Mesendoderm (in vitro differentiated cells): Measurements from ENCODE around the gene DR1.
"Not testable (repeated sequence)": the region's sequence is repeated elsewhere in the genome, so short reads cannot be mapped to it uniquely, and the experiment has no call there.

Experiments
- DNase-seq: peaks from one replicate; pipeline ENCODE4 v3.0.0; 2013
- H2AK5ac ChIP-seq: 2 replicates; pipeline ENCODE4 v1.6.1; 2013; ENCODE audit warnings: low read length, inconsistent platforms
- H2BK120ac ChIP-seq: 2 replicates; pipeline ENCODE4 v1.6.1; 2013; ENCODE audit warnings: low read depth, mild to moderate bottlenecking, low read length, moderate library complexity, mixed read lengths
- H2BK15ac ChIP-seq: replicated peaks from 2 replicates; pipeline ENCODE4 v1.6.1; 2013; ENCODE audit warnings: low read depth, mild to moderate bottlenecking, moderate library complexity
- H2BK5ac ChIP-seq: 2 replicates; pipeline ENCODE4 v1.6.1; 2013; ENCODE audit warnings: low read length, inconsistent platforms
- H3K18ac ChIP-seq: 2 replicates; pipeline ENCODE4 v1.6.1; 2013; ENCODE audit warnings: mild to moderate bottlenecking, low read length, mixed read lengths
- H3K23ac ChIP-seq: one replicate; pipeline ENCODE4 v1.6.1; 2013; ENCODE audit warnings: low read length
- H3K27ac ChIP-seq: 2 replicates; pipeline ENCODE4 v1.5.1; 2013; ENCODE audit warnings: low read depth, mild to moderate bottlenecking, inconsistent platforms, low read length, moderate library complexity
- H3K27me3 ChIP-seq: 2 replicates; pipeline ENCODE4 v1.6.1; 2013; ENCODE audit warnings: low read length, control low read depth, mild to moderate bottlenecking, inconsistent platforms; ENCODE audit not compliant: insufficient read depth, poor library complexity
- H3K36me3 ChIP-seq: 2 replicates; pipeline ENCODE4 v1.6.1; 2013; ENCODE audit warnings: low read length, inconsistent platforms; ENCODE audit not compliant: control insufficient read depth, insufficient read depth
- H3K4ac ChIP-seq: one replicate; pipeline ENCODE4 v1.6.1; 2013; ENCODE audit warnings: low read depth, mild to moderate bottlenecking, low read length, moderate library complexity
- H3K4me1 ChIP-seq: 2 replicates; pipeline ENCODE4 v1.6.1; 2013; ENCODE audit warnings: low read depth, low read length, inconsistent platforms; ENCODE audit not compliant: control insufficient read depth
- H3K4me2 ChIP-seq: 2 replicates; pipeline ENCODE4 v1.6.1; 2013; ENCODE audit warnings: low read length
- H3K4me3 ChIP-seq: 2 replicates; pipeline ENCODE4 v1.5.1; 2013; ENCODE audit warnings: mild to moderate bottlenecking, low read length
- H3K56ac ChIP-seq: one replicate; pipeline ENCODE4 v1.6.1; 2013; ENCODE audit warnings: low read length
- H3K79me1 ChIP-seq: 2 replicates; pipeline ENCODE4 v1.6.1; 2013; ENCODE audit warnings: low read length, inconsistent platforms
- H3K79me2 ChIP-seq: 2 replicates; pipeline ENCODE4 v1.6.1; 2013; ENCODE audit warnings: mild to moderate bottlenecking, low read length; ENCODE audit not compliant: control insufficient read depth, insufficient read depth
- H3K9ac ChIP-seq: 2 replicates; pipeline ENCODE4 v1.6.1; 2013; ENCODE audit warnings: low read length, inconsistent platforms
- H4K5ac ChIP-seq: one replicate; pipeline ENCODE4 v1.6.1; 2013; ENCODE audit warnings: low read length
- H4K8ac ChIP-seq: one replicate; pipeline ENCODE4 v1.6.1; 2013; ENCODE audit warnings: low read depth, mild to moderate bottlenecking, control low read depth, low read length, moderate library complexity
- WGBS: extraction: QIAGEN DNeasy Blood & Tissue Kit; methylation state at CpG from one replicate; pipeline ENCODE4 v1.1.7; 2013; ENCODE audit warnings: low lambda C conversion rate, missing lambda C conversion rate; ENCODE audit not compliant: insufficient coverage; ENCODE audit errors: extremely low coverage; 5-methylcytosine and 5-hydroxymethylcytosine counted together

DR1 gene

DNA sequence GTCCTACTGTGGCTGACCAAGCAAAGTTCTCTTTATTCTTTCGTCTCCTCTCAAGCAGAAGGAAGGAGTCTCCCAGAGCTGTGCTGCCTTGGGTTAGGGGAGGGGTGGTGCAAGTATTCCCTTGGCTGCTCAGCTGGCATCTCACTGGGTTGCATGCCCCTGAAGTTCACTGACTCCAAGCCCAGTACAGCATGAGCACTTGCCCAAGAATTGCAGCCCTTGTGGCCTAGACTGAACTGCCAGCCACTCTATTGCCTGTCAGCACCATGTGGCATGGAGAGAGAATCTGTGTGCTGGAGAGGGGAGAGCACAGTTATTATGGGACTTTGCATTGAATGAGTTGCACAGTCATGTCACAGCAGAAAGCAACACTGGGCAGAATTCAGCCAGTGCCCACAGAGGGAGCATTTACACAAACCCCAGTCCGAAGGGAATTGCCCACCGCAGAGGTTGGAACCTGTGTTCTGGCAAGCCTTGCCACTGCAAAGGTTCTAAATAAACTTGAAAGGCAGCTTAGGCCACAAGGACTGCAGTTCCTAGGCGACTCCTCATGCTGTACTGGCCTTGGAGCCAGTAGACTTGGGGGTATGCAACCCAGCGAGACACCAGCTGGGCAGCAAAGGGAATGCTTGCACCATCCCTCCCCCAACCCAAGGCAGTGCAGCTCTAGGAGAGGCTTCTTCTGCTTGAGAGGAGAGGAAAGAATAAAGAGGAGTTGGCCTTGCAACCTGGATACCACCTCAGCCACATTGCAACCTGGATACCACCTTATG, 28.8 kb downstream of the DR1 start:
- H3K79me1 ChIP-seq, result no peaks in the 10 kb centered on the region
- H3K4me2 ChIP-seq, result no peak overlapping the region
- H3K56ac ChIP-seq, result no peak overlapping the region
- H3K9ac ChIP-seq, result no peak overlapping the region
- no peak overlapping the region for H2AK5ac ChIP-seq
- no peak overlapping the region for H3K27ac ChIP-seq
- DNase-seq, result no peak
- no peaks in the 10 kb centered on the region for H3K4me1 ChIP-seq
- no peak overlapping the region for H2BK120ac ChIP-seq
- H3K23ac ChIP-seq, result no peak overlapping the region
- no peaks in the 10 kb centered on the region for H3K79me2 ChIP-seq
- H4K5ac ChIP-seq, result no peak overlapping the region
- no CpG with 5 or more reads among the region's 5 CpGs for WGBS
- no peak overlapping the region for H3K4me3 ChIP-seq
- no peak overlapping the region for H2BK15ac ChIP-seq
- no peak overlapping the region for H3K4ac ChIP-seq
- no peaks in the 10 kb centered on the region for H3K36me3 ChIP-seq
- H4K8ac ChIP-seq, result no peak overlapping the region
- no peak overlapping the region for H3K18ac ChIP-seq
- no peaks in the 10 kb centered on the region for H3K27me3 ChIP-seq
- H2BK5ac ChIP-seq, result no peak overlapping the region

DNA sequence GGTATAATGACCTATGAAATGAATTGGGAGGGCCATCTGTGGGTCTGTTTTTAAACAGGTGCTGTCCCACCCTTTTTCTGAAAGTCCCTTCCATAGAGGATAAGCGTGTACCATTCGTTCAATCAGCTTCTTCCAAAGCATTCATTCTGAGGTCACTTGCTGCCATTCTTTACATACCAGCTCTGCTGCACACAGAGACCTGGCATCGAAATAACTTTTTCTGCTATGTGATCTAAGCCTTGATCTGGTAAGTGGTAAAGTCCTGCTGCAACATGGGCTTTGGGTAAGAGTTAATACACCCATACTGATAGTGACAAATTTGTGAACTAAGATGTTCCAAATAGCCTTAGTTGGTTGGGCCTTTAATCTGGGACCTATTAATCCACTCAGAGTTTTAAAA, 38.9 kb downstream of the DR1 start:
- Histone ChIP-seq H2AK5ac (no peak overlapping the region), H3K27me3 (no peaks in the 10 kb centered on the region), H3K18ac (no peak overlapping the region), H3K9ac (no peak overlapping the region), H3K27ac (no peak overlapping the region), H3K4me1 (no peaks in the 10 kb centered on the region), H4K8ac (no peak overlapping the region), H3K4ac (no peak overlapping the region), H3K23ac (no peak overlapping the region), H2BK120ac (no peak overlapping the region), H3K79me2 (no peaks in the 10 kb centered on the region), H2BK5ac (no peak overlapping the region), H3K4me2 (no peak overlapping the region), H3K4me3 (no peak overlapping the region), H3K56ac (no peak overlapping the region), H3K79me1 (no peaks in the 10 kb centered on the region), H3K36me3 (no peaks in the 10 kb centered on the region), H4K5ac (no peak overlapping the region), H2BK15ac (no peak overlapping the region)
- WGBS, result no CpG with 5 or more reads among the region's 3 CpGs
- no peak for DNase-seq

DNA sequence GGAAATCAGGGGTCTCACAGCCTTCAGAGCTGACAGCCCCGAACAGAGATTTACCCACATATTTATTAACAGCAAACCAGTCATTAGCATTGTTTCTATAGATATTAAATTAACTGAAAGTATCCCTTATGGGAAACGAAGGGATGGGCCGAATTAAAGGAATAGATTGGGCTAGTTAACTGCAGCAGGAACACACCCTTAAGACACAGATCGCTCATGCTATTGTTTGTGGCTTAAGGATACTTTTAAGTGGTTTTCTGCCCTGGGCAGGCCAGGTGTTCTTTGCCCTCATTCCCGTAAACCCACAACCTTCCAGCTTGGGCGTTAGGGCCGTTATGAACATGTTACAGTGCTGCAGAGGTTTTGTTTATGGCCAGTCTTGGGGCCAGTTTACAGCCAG, 40.6 kb downstream of the DR1 start:
- not testable (repeated sequence) for H3K23ac ChIP-seq, H2AK5ac ChIP-seq, H3K79me1 ChIP-seq, H3K4ac ChIP-seq, H3K4me1 ChIP-seq, H3K9ac ChIP-seq, H4K5ac ChIP-seq, H2BK5ac ChIP-seq, H2BK120ac ChIP-seq, H3K56ac ChIP-seq, H3K4me3 ChIP-seq, H4K8ac ChIP-seq, H3K36me3 ChIP-seq, H2BK15ac ChIP-seq, H3K79me2 ChIP-seq, H3K27me3 ChIP-seq, DNase-seq, H3K18ac ChIP-seq, H3K4me2 ChIP-seq, H3K27ac ChIP-seq
- WGBS, result no CpG with 5 or more reads among the region's 7 CpGs

DNA sequence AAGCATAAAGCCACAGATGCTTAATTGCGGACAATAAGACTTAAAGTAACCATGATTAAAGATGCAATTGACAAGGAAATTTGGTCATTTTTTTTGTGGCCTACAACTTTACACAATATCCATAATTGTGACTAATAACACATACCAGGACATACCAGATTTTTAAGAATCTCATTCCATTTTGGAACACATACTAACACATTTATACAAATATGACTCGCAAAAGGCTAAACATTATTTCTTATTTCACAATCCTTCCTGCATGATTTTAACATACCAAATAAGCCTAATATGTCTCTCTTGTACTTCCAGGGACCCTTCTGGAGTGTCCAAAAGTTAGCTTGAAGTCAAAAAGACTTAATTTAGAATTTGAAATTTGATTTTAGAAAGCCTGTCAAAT, 48.8 kb downstream of the DR1 start:
- H4K5ac ChIP-seq, result no peak overlapping the region
- no peak overlapping the region for H2BK5ac ChIP-seq
- no peak overlapping the region for H2BK15ac ChIP-seq
- H3K79me1 ChIP-seq, result no peaks in the 10 kb centered on the region
- H3K23ac ChIP-seq, result no peak overlapping the region
- no peak for DNase-seq
- no peak overlapping the region for H3K4me2 ChIP-seq
- WGBS, result no CpG with 5 or more reads among the region's 2 CpGs
- H3K4ac ChIP-seq, result no peak overlapping the region
- H3K56ac ChIP-seq, result no peak overlapping the region
- H3K27ac ChIP-seq, result no peak overlapping the region
- no peaks in the 10 kb centered on the region for H3K27me3 ChIP-seq
- no peak overlapping the region for H2BK120ac ChIP-seq
- no peaks in the 10 kb centered on the region for H3K4me1 ChIP-seq
- no peak overlapping the region for H2AK5ac ChIP-seq
- no peak overlapping the region for H3K9ac ChIP-seq
- H3K79me2 ChIP-seq, result no peaks in the 10 kb centered on the region
- no peak overlapping the region for H3K4me3 ChIP-seq
- H3K18ac ChIP-seq, result no peak overlapping the region
- H3K36me3 ChIP-seq, result no peaks in the 10 kb centered on the region
- no peak overlapping the region for H4K8ac ChIP-seq

DNA sequence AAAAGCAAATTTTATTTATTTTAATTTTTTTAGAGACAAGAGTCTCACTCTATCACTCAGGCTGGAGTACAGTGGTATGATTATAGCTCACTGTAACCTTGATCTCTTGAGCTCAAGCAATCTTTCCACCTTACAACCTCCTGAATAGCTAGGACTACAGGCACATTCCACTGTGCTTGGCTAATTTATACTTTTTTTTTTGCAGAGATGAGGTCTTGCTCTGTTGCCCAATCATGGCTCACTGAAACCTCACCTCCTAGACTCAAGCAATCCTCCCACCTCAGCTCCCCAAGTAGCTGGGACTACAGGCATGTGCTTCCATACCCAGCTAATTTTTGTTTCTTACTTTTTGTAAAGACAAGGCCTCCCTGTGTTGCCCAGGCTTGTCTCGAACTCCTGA, 49.5 kb downstream of the DR1 start:
- Histone ChIP-seq H3K4me2 (no peak overlapping the region), H3K18ac (no peak overlapping the region), H2BK15ac (no peak overlapping the region), H3K4me1 (no peaks in the 10 kb centered on the region), H3K79me1 (no peaks in the 10 kb centered on the region), H3K27me3 (no peaks in the 10 kb centered on the region), H3K4ac (no peak overlapping the region), H2BK5ac (no peak overlapping the region), H3K4me3 (no peak overlapping the region), H4K8ac (no peak overlapping the region), H4K5ac (no peak overlapping the region), H3K79me2 (no peaks in the 10 kb centered on the region), H3K9ac (no peak overlapping the region), H3K56ac (no peak overlapping the region), H3K23ac (no peak overlapping the region), H2BK120ac (no peak overlapping the region), H2AK5ac (no peak overlapping the region), H3K27ac (no peak overlapping the region), H3K36me3 (no peaks in the 10 kb centered on the region)
- peak; percentile 60 for DNase-seq
- WGBS, result no CpG with 5 or more reads among the region's 1 CpG

DNA sequence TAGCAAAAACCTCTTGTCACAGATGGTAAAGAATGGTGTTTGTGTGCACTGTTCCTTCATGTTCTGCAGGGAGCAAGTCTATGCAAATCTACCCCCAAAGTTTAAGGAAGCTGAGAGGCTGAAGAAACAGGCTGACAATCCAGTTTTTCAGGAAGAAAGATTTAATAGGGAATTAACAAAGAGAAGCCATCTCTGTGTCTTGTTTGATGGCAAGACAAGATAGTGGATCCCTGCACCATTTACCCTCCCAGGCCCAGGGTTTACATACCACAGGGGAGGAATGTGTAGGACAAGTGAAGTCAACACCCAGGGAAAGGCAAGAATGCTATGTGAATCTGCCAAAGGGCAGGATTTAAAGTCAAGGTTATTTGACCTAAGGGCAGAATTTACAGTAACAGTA, 54.1 kb downstream of the DR1 start:
- DNase-seq, result peak; percentile 87
- Histone ChIP-seq H2AK5ac (no peak overlapping the region), H2BK120ac (no peak overlapping the region), H3K27me3 (no peaks in the 10 kb centered on the region), H3K79me1 (no peaks in the 10 kb centered on the region), H3K56ac (no peak overlapping the region), H3K27ac (no peak overlapping the region), H3K4ac (no peak overlapping the region), H4K5ac (no peak overlapping the region), H2BK15ac (no peak overlapping the region), H3K79me2 (no peaks in the 10 kb centered on the region), H3K4me1 (no peaks in the 10 kb centered on the region), H2BK5ac (no peak overlapping the region), H3K9ac (no peak overlapping the region), H4K8ac (no peak overlapping the region), H3K4me3 (no peak overlapping the region), H3K18ac (no peak overlapping the region), H3K23ac (no peak overlapping the region), H3K4me2 (no peak overlapping the region), H3K36me3 (no peaks in the 10 kb centered on the region)
